Skeletal muscle tissue (tissue), 4 donors: ENCODE measurements around the gene RAB4A. TPM values are rescaled to one million over a fixed set of nuclear protein-coding genes. Genes with fewer than 3 reads are reported as not detected.
"Not testable (repeated sequence)": the region's sequence is repeated elsewhere in the genome, so short reads cannot be mapped to it uniquely, and the experiment has no call there.

Source experiments
- H3K27ac ChIP-seq: one replicate; pipeline ENCODE4 v1.7.0; 2013; ENCODE audit warnings: mild to moderate bottlenecking, low read depth, low read length, inconsistent platforms
- H3K27me3 ChIP-seq, 3 donors: one replicate each; pipeline ENCODE4 v1.7.0; 2013; ENCODE audit warnings: low read length in 3 of 3; ENCODE audit not compliant: control insufficient read depth in 3 of 3, insufficient read depth in 3 of 3
- H3K36me3 ChIP-seq, 3 donors: one replicate each; pipeline ENCODE4 v1.7.0; 2013; ENCODE audit warnings: low read length in 3 of 3; ENCODE audit not compliant: control insufficient read depth in 3 of 3, insufficient read depth in 3 of 3
- H3K4me1 ChIP-seq, 3 donors: one replicate each; pipeline ENCODE4 v1.7.0; 2013; ENCODE audit warnings: low read length in 3 of 3, mild to moderate bottlenecking in 3 of 3; ENCODE audit not compliant: control insufficient read depth in 3 of 3, insufficient read depth in 3 of 3
- H3K4me3 ChIP-seq, 3 donors: one replicate each; pipeline ENCODE4 v1.7.0; 2013; ENCODE audit warnings: low read length in 3 of 3
- H3K9ac ChIP-seq, 3 donors: one replicate each; pipeline ENCODE4 v1.7.0; 2013; ENCODE audit warnings: low read length in 3 of 3, mild to moderate bottlenecking in 3 of 3, moderate library complexity in 2 of 3, low read depth in 1 of 3
- H3K9me3 ChIP-seq, 3 donors: one replicate each; pipeline ENCODE4 v1.7.0; 2013; ENCODE audit warnings: low read length in 3 of 3; ENCODE audit not compliant: control insufficient read depth in 3 of 3
- total RNA-seq: library from RNA; depleted of rRNA; stranded (reverse); fragments of >200 nt; gene quantifications from one replicate; pipeline ENCODE4 v1.2.3, GENCODE V29; 2014
- donor health status: Osteomylitis.

RAB4A gene
- total RNA-seq, 1 donor from 2014 or later = 25.1 TPM

DNA sequence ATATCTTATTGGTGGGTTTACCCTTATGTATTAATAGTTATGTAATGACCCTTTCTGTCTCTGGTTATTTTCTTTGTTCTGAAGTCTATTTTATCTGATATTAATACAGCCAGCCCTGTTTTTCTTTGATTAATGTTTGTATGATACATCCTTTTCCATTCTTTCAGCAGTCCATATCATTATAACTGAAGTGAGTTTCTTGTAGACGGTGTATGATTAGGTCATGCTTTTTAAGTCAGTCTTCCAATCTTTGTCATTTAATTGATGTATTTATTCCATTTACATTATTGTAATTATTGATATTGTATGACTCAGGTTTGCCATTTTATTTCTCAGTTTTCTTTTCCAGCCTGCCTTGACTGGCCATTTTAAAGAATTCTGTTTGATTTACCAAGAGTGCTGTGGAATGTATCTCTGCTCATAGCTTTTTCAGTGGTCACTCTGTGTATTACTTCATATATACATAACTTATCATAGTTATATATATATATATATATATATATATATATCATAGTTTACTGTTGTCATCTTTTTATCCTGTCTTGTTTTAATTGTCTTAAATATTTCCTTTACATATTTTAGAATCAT is 10.5 kb downstream of the RAB4A start:
- peaks cover 5 to 12% (median 5%) of the 10 kb centered on the region in 3 donors for H3K4me1 ChIP-seq
- no peaks in the 10 kb centered on the region for H3K36me3 ChIP-seq
- no peak overlapping the region for H3K27ac ChIP-seq
- H3K4me3 ChIP-seq = no peak overlapping the region
- H3K9me3 ChIP-seq = no peaks in the 10 kb centered on the region
- H3K27me3 ChIP-seq = no peaks in the 10 kb centered on the region
- no peak overlapping the region for H3K9ac ChIP-seq

DNA sequence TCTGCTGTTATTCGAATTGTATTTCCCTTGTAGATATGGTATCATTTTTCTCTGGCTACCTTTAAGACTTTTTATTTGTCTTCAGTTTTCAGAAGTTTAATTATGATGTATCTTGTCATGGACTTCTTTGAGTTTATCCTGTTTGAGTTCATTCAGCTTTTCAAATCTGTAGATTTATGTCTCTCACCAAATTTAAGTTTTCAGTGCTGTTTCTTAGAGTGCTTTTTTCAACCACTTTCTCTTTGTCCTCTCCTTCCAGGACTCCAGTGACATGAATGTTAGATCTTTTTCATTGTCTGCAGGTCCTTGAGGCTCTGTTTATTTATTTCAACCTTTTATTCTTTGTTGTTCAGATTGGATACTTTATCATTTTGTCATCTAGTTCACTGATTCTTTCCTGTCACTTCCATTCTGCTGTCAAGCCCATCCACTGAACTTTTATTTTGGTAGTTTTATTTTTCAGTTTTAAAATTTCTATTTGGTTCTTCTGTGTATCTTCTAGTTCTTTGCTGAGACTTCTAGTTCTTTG is 11.4 kb downstream of the RAB4A start:
- Histone ChIP-seq H3K27me3 (no peaks in the 10 kb centered on the region), H3K4me3 (no peak overlapping the region), H3K36me3 (no peaks in the 10 kb centered on the region), H3K27ac (no peak overlapping the region), H3K4me1 (peaks cover 5 to 12% (median 5%) of the 10 kb centered on the region in 3 donors), H3K9ac (no peak overlapping the region), H3K9me3 (no peaks in the 10 kb centered on the region)

DNA sequence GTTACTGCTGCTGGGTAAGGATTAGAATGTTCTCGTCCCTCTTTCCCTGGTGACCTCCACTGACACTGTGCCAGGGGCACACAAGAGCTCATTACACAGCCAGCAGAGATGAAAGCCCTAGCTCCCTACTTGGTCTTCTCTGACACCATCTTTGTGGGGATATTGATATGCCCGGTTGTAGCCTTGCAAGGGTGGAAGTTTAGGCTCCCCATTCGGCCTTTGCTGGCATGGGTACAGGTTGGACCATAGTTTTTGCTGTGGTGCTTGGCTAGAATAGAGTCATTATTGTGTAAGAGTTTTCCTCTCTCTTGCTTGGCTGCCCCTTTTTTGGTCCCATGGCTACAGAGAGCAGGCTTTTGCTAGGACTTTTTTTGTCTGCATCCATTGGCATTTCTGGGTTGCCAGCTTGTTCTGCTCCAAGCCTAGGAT is 12.3 kb downstream of the RAB4A start:
- Histone ChIP-seq H3K36me3 (no peaks in the 10 kb centered on the region), H3K4me3 (no peak overlapping the region), H3K9me3 (no peaks in the 10 kb centered on the region), H3K27me3 (no peaks in the 10 kb centered on the region), H3K27ac (no peak overlapping the region), H3K4me1 (peaks cover 5 to 12% (median 5%) of the 10 kb centered on the region in 3 donors), H3K9ac (no peak overlapping the region)

DNA sequence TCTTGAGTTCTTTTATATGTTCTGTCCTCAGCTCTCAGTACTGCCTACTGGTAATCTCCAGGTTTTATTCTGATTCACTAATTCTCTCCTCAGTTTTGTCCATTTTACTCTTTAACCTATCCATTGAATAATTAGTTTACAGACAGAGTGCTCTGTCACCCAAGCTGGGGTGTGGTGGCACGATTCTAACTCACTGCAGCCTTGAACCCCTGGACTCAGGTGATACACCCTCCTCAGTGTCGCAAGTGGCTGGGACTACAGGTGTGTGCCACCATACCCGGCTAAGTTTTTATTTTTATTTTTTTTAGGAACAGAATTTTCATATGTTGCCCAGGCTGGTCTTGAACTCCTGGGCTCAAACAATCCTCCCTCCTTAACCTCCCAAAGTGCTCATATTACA is 14.0 kb downstream of the RAB4A start:
- Histone ChIP-seq H3K36me3 (peaks cover 0 to 6% (median 5%) of the 10 kb centered on the region in 3 donors), H3K9me3 (no peaks in the 10 kb centered on the region), H3K9ac (no peak overlapping the region), H3K4me1 (peaks cover 5 to 12% (median 5%) of the 10 kb centered on the region in 3 donors), H3K27ac (no peak overlapping the region), H3K27me3 (no peaks in the 10 kb centered on the region), H3K4me3 (no peak overlapping the region)

DNA sequence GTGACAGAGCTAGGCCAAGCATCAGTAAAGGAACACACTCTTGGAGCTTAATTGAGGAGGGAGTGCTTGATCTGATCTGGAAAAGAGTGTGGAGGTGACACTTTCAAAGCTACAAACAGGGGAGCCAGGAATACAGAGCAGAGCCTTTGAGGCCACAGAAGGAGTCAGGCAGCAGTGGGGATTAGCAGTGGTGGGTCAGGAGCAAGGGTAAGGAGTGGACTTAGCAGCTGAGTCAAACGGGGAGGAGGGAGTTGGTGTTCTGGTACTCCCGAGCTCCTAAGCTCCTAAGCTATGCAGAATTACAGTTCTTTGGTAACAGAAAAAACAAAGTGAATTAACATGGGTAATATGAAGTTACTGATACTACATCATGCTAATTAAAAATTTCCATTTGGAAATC is 14.5 kb downstream of the RAB4A start:
- H3K27ac ChIP-seq = no peak overlapping the region
- peaks cover 5 to 7% (median 5%) of the 10 kb centered on the region in 3 donors for H3K4me1 ChIP-seq
- H3K9me3 ChIP-seq = no peaks in the 10 kb centered on the region
- peaks cover 3 to 6% (median 5%) of the 10 kb centered on the region in 3 donors for H3K36me3 ChIP-seq
- no peak overlapping the region for H3K4me3 ChIP-seq
- H3K9ac ChIP-seq = no peak overlapping the region
- H3K27me3 ChIP-seq = no peaks in the 10 kb centered on the region

DNA sequence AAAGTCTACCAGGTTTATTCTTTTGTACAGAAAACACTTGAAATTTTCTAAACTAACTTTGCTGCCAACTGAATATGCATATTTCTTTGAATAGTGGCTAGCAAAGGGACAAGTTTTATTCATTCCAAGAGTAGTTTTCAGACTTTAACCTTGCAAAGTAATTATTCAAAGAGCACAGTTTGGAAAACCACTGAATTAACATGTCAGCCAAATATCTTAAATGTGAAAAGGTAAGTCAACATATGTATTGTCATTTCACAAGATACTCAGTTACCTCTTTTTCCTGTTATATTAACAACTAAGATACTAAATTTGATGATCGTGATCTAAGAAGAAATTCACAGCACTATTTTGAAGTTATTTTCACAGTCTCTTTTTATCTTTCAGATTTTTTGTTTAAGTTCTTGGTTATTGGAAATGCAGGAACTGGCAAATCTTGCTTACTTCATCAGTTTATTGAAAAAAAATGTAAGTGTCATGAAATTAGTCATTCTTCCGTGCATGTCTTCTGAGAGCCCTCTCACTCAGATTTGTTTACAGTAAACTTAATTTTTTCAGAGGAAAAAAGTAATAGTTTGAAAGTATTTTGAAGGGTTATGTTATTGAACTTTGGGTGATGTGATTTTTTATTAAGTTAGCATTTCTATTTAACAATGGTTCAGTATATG is 15.3 kb downstream of the RAB4A start:
- Histone ChIP-seq H3K9me3 (no peaks in the 10 kb centered on the region), H3K4me3 (no peak overlapping the region), H3K9ac (no peak overlapping the region), H3K4me1 (peaks cover 5 to 7% (median 5%) of the 10 kb centered on the region in 3 donors), H3K36me3 (peaks cover 3 to 6% (median 5%) of the 10 kb centered on the region in 3 donors), H3K27me3 (no peaks in the 10 kb centered on the region), H3K27ac (no peak overlapping the region)

DNA sequence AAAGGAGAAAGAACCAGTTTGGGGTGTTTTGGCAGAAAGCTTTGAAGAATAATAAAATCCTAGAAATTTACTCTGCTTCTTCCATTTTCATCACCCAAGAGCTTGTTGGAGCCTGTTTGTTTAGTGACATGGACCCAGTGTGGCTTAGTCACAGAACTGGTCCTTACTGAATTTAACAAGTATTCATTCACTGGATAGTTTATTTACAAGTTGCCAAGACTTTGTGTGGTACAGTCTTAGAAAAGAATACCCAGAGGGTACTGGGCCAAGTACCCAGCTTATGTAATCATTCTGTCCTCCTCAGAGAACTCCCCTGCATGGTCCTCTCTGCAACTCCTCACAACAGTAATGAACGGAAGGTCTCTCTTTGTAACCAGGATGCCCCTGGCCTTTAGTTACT is 16.4 kb downstream of the RAB4A start:
- Histone ChIP-seq H3K9me3 (no peaks in the 10 kb centered on the region), H3K27me3 (no peaks in the 10 kb centered on the region), H3K9ac (no peak overlapping the region), H3K27ac (no peak overlapping the region), H3K36me3 (peaks cover 3 to 6% (median 5%) of the 10 kb centered on the region in 3 donors), H3K4me3 (no peak overlapping the region), H3K4me1 (peaks cover 5 to 7% (median 5%) of the 10 kb centered on the region in 3 donors)

DNA sequence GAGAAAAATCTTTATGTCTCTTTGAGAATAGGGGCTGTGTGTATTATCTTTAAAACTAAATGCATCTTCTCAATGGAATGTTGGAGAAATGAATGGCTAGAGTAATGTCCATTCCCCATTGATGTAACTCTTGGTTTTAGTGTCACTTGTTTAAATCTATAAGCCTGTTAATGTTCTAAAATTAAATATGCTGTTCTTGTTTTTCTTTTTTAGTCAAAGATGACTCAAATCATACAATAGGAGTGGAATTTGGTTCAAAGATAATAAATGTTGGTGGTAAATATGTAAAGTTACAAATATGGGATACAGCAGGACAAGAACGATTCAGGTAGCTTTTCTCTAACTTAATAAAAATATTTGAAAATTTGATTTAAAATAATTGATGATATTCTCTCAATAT is 17.6 kb downstream of the RAB4A start:
- no peak overlapping the region for H3K27ac ChIP-seq
- H3K4me1 ChIP-seq = peaks cover 0 to under 1% (median under 1%) of the 10 kb centered on the region in 3 donors
- no peaks in the 10 kb centered on the region for H3K9me3 ChIP-seq
- peaks cover 6 to 9% (median 8%) of the 10 kb centered on the region in 3 donors for H3K36me3 ChIP-seq
- no peak overlapping the region for H3K9ac ChIP-seq
- no peaks in the 10 kb centered on the region for H3K27me3 ChIP-seq
- no peak overlapping the region for H3K4me3 ChIP-seq

DNA sequence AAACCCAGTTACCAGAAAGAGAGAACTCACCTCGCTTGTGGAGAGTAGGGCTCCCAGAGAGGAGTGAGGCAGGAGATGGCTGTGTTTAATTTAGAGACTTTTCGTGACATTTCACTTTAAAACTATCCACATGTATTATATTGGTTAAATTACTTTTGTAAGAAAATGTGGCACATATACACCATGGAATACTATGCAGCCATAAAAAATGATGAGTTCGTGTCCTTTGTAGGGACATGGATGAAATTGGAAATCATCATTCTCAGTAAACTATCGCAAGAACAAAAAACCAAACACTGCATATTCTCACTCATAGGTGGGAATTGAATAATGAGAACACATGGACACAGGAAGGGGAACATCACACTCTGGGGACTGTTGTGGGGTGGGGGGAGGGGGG is 20.8 kb downstream of the RAB4A start:
- not testable (repeated sequence) for H3K36me3 ChIP-seq, H3K27me3 ChIP-seq, H3K9ac ChIP-seq, H3K27ac ChIP-seq, H3K4me3 ChIP-seq, H3K9me3 ChIP-seq
- peaks cover 3 to 10% (median 5%) of the 10 kb centered on the region in 3 donors for H3K4me1 ChIP-seq

DNA sequence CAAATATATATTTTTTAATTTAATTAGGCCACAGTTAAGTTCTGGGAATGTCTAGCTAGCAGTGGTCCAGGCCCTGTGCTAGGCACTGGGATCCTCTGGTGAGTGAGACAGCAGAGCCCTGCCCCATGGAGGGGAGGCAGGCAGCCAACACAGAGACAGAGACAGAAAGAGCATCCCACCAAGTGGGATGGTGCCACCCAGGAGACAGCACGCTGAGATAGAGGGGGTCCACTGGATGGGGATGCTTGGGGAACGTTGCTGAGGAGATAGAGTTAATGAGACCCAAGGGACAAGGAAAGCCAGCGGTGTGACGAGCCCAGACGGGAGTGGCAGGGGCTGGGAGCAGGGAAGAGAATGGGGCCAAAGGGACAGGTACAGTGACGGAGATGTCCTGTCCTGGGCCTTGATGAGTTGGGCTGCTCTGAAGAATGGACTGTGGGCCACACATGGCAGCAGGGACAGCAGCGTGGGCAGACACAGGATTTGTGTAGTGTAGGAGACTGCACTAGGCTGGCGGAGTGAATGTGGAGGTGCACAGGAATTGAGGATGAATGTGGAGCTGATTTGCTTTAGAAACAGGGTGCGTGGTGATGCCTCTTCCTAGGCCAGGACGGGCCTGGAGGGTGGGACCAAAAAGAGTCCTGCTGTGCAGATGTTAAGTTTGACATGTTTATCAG is 22.8 kb downstream of the RAB4A start:
- Histone ChIP-seq H3K9me3 (no peaks in the 10 kb centered on the region), H3K9ac (no peak overlapping the region), H3K4me3 (no peak overlapping the region), H3K27me3 (no peaks in the 10 kb centered on the region), H3K36me3 (peaks cover 9 to 12% (median 11%) of the 10 kb centered on the region in 3 donors), H3K27ac (no peak overlapping the region), H3K4me1 (peaks cover 9 to 15% (median 10%) of the 10 kb centered on the region in 3 donors)
